ENCODE data around the gene MYO1A.
A peak's percentile ranks its signal among the peaks of the same experiment; 100 is the strongest.
"Not testable (repeated sequence)": the region's sequence is repeated elsewhere in the genome, so short reads cannot be mapped to it uniquely, and the experiment has no call there.

The MYO1A gene

DNA sequence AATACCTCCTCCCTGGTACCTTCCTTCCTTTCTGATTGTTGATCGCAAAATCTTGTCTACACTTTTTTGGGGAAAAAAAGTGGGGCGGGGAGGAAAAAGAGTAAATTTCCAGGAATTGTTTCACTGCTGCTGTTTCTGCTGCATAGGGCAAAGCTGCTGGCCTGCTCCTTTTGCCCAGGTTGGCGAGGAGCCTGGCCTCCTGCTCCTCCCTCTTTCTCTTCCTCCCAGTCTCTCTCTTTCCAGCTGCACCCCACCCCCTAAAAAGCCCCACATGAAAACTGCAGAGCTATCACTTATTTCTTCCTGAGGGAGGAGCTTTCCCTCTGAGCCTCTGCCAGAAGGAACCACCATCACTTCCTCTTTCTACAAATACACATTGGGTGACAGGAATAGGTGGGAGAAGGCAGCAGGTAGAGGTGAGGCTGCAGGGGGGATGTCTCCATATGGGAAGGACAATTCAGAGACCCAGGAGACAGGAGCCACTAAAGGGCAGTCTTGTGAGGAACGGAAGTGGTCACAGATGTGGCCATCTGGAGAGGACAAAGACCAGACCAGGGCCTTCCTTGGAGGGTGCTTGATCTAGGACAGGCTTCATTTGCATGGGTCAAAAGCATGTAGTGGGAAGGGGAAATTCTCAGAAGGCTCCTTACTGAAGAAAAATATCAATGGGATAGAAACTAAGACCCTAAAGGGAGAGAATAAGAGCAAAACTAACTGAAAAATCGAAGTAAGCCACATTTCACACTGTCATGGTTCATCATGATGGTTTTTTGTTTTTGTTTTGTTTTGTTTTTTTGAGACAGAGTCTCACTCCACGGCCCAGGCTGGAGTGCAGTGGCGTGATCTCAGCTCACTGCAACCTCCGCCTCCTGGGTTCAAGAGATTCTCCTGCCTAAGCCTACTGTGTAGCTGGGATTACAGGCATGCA is 58.3 kb downstream of the MYO1A start:
- DNase-seq: no peak

DNA sequence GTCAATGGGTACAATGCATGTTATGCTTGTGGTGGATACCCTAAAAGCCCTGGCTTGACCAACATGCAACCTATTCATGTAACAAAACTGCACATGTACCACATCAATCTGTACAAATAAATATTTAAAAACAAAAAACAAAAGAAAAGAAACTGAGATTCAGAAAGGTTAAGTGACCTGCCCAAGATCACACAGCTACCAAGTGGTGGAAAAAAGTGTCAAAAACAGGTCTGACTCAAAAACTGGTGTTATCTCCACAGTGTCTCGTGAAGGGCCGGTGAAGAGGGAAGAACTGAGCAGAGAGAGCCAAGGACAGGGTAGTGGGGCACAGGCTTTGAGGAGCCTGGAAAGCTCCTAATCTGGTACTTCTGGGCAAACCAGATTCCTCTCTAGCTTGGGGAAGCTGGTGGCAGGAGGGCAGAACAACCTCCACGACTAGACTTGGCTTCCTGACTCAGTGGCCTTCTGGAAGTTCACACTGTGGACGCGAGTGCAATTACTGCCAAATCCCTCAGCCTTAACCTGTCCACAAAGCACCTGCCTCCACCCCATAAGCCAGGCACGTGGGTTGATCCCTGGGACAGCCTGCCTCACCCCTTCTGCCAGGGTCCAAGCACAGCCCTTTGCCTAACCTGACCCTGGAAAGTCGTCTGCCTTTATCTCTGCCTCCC is 59.1 kb downstream of the MYO1A start:
- no peak for DNase-seq

DNA sequence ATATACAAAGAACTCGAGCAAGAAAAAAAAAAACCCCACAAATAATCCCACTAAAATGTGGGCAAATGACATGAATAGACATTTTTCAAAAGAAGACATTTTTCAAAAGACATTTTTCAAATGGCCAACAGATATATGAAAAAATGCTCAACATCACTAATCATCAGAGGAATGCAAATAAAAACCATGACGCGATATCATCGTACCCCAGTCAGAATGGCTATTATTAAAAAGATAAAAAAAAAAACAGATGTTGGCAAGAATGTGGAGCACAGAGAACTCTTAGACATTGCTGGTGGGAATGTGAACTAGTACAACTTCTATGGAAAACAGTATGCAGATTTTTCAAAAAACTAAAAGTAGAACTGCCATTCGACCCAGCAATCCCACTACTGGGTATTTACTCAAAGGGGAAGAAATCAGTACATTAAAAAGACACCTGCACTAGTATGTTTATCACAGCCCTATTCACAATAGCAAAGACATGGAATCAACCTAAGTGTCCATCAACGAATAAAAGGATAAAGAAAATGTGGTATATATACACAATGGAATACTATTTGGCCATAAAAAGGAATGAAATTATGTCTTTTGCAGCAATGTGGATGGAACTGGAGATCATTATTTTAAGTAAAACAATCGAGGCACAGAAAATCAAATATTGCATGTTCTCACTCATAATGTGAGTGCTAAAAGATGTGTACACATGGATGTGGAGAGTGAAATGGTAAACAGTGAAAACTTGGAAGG is 59.9 kb downstream of the MYO1A start:
- DNase-seq: no peak

- no peak for DNase-seq
Observed at GRCh38 chr12:56988207-56988739, 61.7 kb downstream of the MYO1A start.

GRCh38 chr12:56987551-56988053 is 62.3 kb downstream of the MYO1A start:
- DNase-seq: peak; percentile 66 to 70

GRCh38 chr12:56987011-56987410 is 62.9 kb downstream of the MYO1A start:
- no peak for DNase-seq

- DNase-seq: not testable (repeated sequence)
Observed at GRCh38 chr12:56985714-56986113, 64.2 kb downstream of the MYO1A start.

DNA sequence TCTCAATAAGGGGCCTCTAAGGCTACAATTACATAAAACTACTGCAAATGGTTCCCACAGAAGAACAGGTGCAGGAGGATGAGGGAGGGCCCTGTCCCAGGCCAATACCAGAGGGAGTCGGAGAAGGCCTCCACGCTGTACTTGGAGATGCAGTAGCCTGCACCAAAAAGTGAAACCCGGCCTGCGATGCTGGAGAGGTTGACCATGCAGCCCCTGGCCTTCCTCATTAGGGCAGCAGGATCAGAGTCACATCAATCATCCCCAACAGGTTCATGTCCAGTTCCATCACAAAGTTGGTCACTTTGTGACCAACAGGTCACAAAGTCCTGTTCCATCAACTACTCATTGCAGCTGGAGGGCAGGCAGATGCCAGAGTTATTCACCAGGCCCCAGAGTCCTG is 66.5 kb downstream of the MYO1A start:
- no peak for DNase-seq

DNA sequence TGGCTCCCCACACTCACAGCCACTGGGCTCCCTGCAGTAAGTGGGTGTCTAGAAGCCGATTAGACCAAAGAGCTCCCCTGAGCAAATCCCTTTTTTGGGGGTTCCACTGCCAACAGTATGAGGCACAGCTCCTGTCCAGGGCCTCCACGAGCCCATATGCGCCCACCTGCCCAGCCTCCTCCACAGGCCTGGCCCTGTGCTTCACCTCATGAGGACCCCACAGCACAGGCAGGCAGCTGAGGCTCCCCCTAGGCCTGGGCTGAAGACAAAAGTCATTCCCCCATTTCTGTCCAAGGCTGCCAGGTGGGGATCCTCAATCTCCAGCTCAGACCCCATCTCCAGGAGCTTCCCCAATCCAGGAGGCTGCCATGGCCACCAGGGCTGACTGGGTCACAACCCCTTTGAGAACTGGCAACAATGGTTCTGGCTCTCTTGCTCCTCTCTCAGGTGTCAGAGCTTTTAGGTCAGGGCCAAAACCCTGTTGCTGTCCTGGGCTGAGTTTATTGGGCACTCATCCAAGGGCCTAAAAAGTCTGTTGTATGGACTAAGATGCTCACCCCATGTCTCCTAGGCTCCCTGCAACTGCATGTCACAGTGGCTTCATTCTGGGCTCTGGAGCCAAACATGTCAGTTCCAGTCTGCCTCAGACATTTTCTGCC is 67.2 kb downstream of the MYO1A start:
- DNase-seq: not testable (repeated sequence)

- no peak for DNase-seq
Observed at GRCh38 chr12:56980941-56981530, 68.9 kb downstream of the MYO1A start.

DNA sequence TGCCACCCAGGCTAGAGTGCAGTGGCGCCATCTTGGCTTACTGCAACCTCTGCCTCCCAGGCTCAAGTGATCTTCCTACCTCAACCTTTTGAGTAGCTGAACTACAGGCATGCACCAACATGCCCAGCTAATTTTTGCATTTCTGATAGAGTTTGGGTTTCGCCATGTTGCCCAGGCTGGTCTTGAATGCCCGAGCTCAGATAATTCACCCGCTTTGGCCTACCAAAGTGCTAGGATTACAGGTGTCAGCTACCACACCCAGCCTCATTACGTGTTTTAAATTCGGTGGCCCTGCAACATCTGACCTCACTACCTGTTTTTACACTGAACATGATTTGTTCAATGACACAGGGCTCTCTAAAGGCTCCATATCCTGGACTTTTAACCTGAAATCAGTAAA is 69.7 kb downstream of the MYO1A start:
- DNase-seq: no peak

- no peak for DNase-seq
Observed at GRCh38 chr12:56979628-56980027, 70.3 kb downstream of the MYO1A start.
